ENCODE measurements around the gene MATCAP1.

MATCAP1 gene

GRCh38 chr16:67191995-67192681, 8.4 kb upstream of the MATCAP1 start, which contains the start of gene E2F4:
E2F4 (plus strand) TSS chr16:67192155; CDS start chr16:67192228, 73 bp downstream.
- H3K4me1 ChIP-seq (ENCODE audit: low read length): peaks cover 9% of the 10 kb centered on the region; the same call in 1 of the 2 replicates
- peak within 1 kb of the TSS; percentile 99 for H3K4me3 ChIP-seq (ENCODE audit: low read length)
- H3F3A ChIP-seq (ENCODE audit: insufficient read depth, low read length): no peaks in the 10 kb centered on the region
- H3K9me3 ChIP-seq (replicated peaks; ENCODE audit: insufficient read depth, low read length): no peaks in the 10 kb centered on the region
- H3K27ac ChIP-seq (ENCODE audit: low read length): peak within 1 kb of the TSS; percentile 23; the same call in 1 of the 2 replicates
- H3K27me3 ChIP-seq (replicated peaks; ENCODE audit: insufficient read depth, low read length): no peaks in the 10 kb centered on the region; the same call in 1 of the 2 replicates
- peak within 1 kb of the TSS; percentile 97 for H3K4me2 ChIP-seq (ENCODE audit: low read depth, low read length)
- peak within 1 kb of the TSS; percentile 54 for H2AFZ ChIP-seq (ENCODE audit: low read length)
- DNase-seq: peak; percentile 94
- TF ChIP-seq EZH2 (optimal IDR thresholded peaks at IDR 0.05; ENCODE audit: low read depth, low read length): no peak
- TF ChIP-seq, protein P1, sequence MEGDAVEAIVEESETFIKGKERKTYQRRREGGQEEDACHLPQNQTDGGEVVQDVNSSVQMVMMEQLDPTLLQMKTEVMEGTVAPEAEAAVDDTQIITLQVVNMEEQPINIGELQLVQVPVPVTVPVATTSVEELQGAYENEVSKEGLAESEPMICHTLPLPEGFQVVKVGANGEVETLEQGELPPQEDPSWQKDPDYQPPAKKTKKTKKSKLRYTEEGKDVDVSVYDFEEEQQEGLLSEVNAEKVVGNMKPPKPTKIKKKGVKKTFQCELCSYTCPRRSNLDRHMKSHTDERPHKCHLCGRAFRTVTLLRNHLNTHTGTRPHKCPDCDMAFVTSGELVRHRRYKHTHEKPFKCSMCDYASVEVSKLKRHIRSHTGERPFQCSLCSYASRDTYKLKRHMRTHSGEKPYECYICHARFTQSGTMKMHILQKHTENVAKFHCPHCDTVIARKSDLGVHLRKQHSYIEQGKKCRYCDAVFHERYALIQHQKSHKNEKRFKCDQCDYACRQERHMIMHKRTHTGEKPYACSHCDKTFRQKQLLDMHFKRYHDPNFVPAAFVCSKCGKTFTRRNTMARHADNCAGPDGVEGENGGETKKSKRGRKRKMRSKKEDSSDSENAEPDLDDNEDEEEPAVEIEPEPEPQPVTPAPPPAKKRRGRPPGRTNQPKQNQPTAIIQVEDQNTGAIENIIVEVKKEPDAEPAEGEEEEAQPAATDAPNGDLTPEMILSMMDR (IDR thresholded peaks at IDR 0.05; ENCODE audit: low read length): no peak
- no peak for TF ChIP-seq EZH2phosphoT487 (IDR thresholded peaks at IDR 0.05; ENCODE audit: low read length)
- H4K20me1 ChIP-seq (ENCODE audit: insufficient read depth, low read length): no peaks in the 10 kb centered on the region
- peaks cover 16% of the 10 kb centered on the region; the same call in 1 of the 2 replicates for H3K36me3 ChIP-seq (replicated peaks; ENCODE audit: insufficient read depth, low read length)
- H3K9me2 ChIP-seq (replicated peaks; ENCODE audit: insufficient read depth, low read length): no peaks in the 10 kb centered on the region
- H3K79me2 ChIP-seq (ENCODE audit: low read length): peaks cover 43% of the 10 kb centered on the region
- peak within 1 kb of the TSS; percentile 94 for H3K9ac ChIP-seq (ENCODE audit: low read length)

DNA sequence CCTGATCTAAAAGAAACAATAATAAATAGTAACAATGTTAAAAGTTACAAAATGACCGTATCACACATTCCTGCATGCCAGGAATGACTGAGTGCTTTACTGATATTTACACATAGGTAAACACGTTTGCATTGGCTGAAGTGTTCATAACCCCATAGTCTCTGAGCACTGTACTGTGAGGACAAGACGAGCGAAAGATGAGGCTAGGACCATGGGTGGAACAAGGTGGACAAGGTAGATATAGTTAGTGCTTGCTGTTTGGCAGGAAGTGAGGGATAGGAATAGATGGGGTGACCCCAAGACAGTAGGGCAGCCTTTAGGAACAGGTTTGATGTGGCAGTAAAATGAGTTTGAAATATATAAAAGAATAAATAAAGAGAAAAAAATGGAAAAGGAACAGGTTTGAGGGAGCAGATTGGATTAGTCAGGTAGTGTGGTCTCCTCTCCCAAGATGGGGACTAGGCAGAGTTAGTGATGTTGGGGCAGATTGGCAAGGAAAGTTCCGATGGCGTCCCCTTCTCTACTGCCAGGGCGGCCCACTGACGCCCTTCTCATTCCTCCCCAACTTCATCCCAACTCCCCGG, 7.7 kb upstream of the MATCAP1 start:
- peak overlapping the region; percentile 54 for H2AFZ ChIP-seq (ENCODE audit: low read length)
- H3K27me3 ChIP-seq (replicated peaks; ENCODE audit: insufficient read depth, low read length): peaks cover 5% of the 10 kb centered on the region; the same call in 1 of the 2 replicates
- H3K4me2 ChIP-seq (ENCODE audit: low read depth, low read length): peak overlapping the region; percentile 45
- H4K20me1 ChIP-seq (ENCODE audit: insufficient read depth, low read length): no peaks in the 10 kb centered on the region
- H3K9me3 ChIP-seq (replicated peaks; ENCODE audit: insufficient read depth, low read length): no peaks in the 10 kb centered on the region
- H3K4me1 ChIP-seq (ENCODE audit: low read length): peaks cover 9% of the 10 kb centered on the region; the same call in 1 of the 2 replicates
- peak overlapping the region; percentile 40; the same call in 1 of the 2 replicates for H3K4me3 ChIP-seq (ENCODE audit: low read length)
- no peak for DNase-seq
- H3K9me2 ChIP-seq (replicated peaks; ENCODE audit: insufficient read depth, low read length): no peaks in the 10 kb centered on the region
- H3K9ac ChIP-seq (ENCODE audit: low read length): no peak overlapping the region; the same call in 1 of the 2 replicates
- peaks cover 42% of the 10 kb centered on the region for H3K79me2 ChIP-seq (ENCODE audit: low read length)
- no peaks in the 10 kb centered on the region for H3F3A ChIP-seq (ENCODE audit: insufficient read depth, low read length)
- H3K27ac ChIP-seq (ENCODE audit: low read length): no peak overlapping the region
- TF ChIP-seq EZH2 (optimal IDR thresholded peaks at IDR 0.05; ENCODE audit: low read depth, low read length) (no peak), EZH2phosphoT487 (IDR thresholded peaks at IDR 0.05; ENCODE audit: low read length) (no peak)
- TF ChIP-seq, protein P1 (IDR thresholded peaks at IDR 0.05; ENCODE audit: low read length): no peak
- peaks cover 10% of the 10 kb centered on the region; the same call in 1 of the 2 replicates for H3K36me3 ChIP-seq (replicated peaks; ENCODE audit: insufficient read depth, low read length)

DNA sequence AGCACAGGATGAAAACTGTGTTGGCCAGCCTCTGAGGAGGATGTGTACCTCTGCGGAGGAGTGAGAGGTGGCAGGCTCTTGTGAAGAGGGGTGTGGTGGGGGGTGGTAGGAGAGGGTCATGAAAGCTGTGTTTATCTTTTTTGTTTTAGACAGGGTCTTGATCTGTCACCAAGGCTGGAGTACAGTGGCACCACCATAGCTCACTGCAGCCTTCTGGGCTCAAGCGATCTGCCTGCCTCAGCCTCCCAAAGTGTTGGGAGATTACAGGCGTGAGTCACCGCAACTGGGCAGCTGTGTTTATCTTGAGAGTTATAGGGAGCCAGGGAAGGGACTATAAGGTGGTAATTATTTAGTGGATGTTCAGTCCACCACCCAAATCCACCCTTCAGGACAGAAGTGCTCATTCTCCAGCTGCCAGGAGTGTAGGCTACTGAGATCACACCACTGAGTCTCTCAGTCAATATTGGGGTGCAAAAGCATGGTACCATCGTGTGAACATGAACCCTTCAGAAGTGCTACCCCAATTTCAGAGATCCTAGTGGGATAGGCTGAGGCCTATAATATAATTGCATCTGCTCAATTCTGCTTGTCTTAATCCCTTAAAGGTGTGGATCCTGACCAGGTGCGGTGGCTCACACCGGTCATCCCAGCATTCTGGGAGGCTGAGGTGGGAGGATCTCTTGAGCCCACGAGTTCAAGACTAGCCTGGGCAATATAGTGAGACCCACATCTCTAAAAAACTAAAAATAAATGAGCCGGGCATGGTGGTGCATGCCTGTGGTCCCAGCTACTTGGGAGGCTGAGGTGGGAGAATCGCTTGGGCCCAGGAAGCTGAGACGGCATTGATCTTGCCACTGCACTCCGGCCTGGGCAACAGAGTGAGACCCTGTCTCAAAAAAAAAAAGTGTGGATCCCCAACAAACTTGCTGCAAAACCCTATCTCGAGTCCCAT, 7.0 kb upstream of the MATCAP1 start:
- no peak overlapping the region for H3K9ac ChIP-seq (ENCODE audit: low read length)
- DNase-seq: no peak
- TF ChIP-seq, protein P1 (IDR thresholded peaks at IDR 0.05; ENCODE audit: low read length): no peak
- TF ChIP-seq EZH2phosphoT487 (IDR thresholded peaks at IDR 0.05; ENCODE audit: low read length) (no peak), EZH2 (optimal IDR thresholded peaks at IDR 0.05; ENCODE audit: low read depth, low read length) (no peak)
- H3K4me1 ChIP-seq (ENCODE audit: low read length): peaks cover 9% of the 10 kb centered on the region; the same call in 1 of the 2 replicates
- no peaks in the 10 kb centered on the region for H3F3A ChIP-seq (ENCODE audit: insufficient read depth, low read length)
- H3K4me2 ChIP-seq (ENCODE audit: low read depth, low read length): no peak overlapping the region
- H3K9me3 ChIP-seq (replicated peaks; ENCODE audit: insufficient read depth, low read length): no peaks in the 10 kb centered on the region
- peaks cover 13% of the 10 kb centered on the region for H3K27me3 ChIP-seq (replicated peaks; ENCODE audit: insufficient read depth, low read length)
- no peaks in the 10 kb centered on the region for H4K20me1 ChIP-seq (ENCODE audit: insufficient read depth, low read length)
- H3K36me3 ChIP-seq (replicated peaks; ENCODE audit: insufficient read depth, low read length): peaks cover 5% of the 10 kb centered on the region; the same call in 1 of the 2 replicates
- H3K79me2 ChIP-seq (ENCODE audit: low read length): peaks cover 36% of the 10 kb centered on the region
- H3K27ac ChIP-seq (ENCODE audit: low read length): no peak overlapping the region
- H3K4me3 ChIP-seq (ENCODE audit: low read length): no peak overlapping the region
- no peaks in the 10 kb centered on the region for H3K9me2 ChIP-seq (replicated peaks; ENCODE audit: insufficient read depth, low read length)
- H2AFZ ChIP-seq (ENCODE audit: low read length): peak overlapping the region; percentile 54; the same call in 1 of the 2 replicates

Measured in MM.1S (cell line).